Stromal cell of bone marrow (primary cell): ENCODE data around the gene PZP.

Experiments
- DNase-seq: peaks from one replicate; pipeline ENCODE4 v3.0.0-alpha.2; 2012; ENCODE audit warnings: low read depth

PZP gene

DNA sequence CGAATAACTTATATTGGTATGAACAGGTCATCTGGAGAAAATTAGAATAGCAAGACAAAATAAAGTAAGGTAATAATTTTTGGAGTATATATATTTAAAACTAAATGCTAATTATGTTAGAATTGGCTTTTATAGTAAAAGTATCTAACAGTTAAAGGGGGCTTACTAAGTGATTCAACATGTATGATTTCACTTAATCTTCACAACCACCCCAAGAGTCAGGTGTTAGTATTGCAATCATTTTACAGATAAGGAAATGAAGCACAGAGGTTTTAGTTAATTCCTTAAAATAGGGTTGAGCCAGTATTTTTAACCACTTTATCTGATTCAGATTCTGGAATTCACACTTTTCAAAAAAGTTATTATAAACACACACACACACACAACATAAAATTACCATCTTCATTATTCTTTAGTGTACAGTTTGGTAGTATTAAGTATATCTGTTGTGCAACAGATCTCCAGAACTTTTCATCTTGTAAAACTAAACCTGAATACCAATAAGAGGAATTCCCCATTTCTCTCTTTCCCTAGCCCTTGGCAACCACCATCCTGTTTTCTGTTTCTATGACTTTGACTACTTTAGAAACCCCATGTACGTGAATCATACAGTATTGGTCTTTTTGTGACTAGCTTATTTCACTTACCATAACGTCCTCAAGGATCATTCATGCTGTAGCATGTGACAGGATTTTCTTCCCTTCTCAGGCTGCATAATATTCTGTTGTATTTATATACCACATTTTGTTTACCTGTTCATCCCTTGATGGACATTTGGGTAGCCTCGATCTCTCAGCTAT is 104.9 kb downstream of the PZP start:
- DNase-seq: no peak

DNA sequence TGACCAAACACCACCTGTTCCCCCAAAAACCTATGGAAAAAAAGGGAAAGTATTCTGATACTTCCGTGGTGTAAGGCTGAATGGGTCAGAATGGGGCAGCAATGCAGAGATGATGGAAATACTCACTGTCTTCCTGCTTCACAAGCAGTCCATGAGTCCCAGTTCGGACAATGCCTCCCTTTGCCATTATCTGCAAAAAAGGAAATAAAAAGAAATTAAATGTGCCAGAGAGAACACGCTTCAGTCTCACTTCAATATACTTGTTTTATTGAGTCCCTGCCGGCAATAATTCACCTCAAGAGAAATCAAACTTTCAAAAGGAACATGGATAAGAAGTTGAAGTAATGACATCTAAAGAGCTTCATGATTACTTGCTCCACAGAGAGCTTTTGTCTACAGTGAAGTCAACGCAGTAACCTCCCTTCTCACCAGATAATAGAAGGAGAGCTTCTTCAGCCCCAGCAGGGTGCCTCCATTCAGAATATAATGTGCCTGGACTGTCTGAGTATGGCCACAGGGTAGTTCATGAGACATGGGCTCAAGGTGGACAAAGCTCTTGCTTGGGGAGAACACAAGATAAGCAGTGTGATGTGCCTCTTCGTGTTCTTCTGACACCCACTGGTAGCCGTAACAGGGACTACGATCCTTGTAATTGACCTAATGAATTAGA is 107.0 kb downstream of the PZP start:
- DNase-seq: no peak

DNA sequence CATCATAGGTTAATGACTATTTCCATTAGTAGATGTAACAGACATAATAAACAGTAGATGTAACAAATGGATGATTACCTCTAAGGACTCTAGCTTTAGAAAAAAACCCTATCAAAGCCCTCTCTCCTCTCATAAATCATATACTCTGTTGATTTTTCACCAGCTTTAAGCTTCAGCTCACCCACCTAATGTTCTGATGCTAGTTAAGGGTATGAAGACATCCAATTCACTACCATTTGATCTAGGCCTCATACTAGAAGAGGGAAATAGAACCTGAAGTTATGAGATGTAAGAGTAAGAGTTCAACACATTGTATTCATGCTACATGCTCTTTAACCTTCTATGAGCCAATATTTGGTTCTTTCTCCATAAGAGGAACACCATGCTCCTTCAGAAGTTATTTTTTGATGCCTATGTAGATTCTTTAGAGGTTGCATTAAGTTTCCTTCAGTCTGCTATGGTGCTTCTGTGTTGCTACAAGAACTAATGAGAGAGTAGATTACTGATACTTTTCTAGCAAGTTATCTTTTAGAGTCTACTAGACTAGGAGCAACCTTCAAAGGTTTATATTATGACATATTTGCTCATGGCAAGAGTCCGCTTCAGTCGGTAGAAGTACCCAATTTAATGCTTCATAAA is 108.5 kb downstream of the PZP start:
- no peak for DNase-seq
